Chondrocyte (in vitro differentiated cells): ENCODE results near the gene PANK4. TPM values are rescaled to one million over a fixed set of nuclear protein-coding genes. Genes with fewer than 3 reads are reported as not detected.
"Not testable (repeated sequence)": the region's sequence is repeated elsewhere in the genome, so short reads cannot be mapped to it uniquely, and the experiment has no call there.

ENCODE experiments used
- DNase-seq: peaks from one replicate; pipeline ENCODE4 v3.0.0; 2021; ENCODE audit warnings: mixed read lengths, low spot score
- H3K27ac Mint-ChIP-seq: one replicate; pipeline ENCODE4 v1.8.0; 2021; ENCODE audit warnings: mild to moderate bottlenecking, moderate library complexity, mixed read lengths; ENCODE audit not compliant: unreplicated experiment
- H3K27me3 Mint-ChIP-seq: 2 replicates; pipeline ENCODE4 v1.8.0; 2021; ENCODE audit warnings: low read depth, mixed read lengths
- H3K36me3 Mint-ChIP-seq: 2 replicates; pipeline ENCODE4 v1.8.0; 2021; ENCODE audit warnings: low read depth, mixed read lengths
- H3K4me1 Mint-ChIP-seq: 2 replicates; pipeline ENCODE4 v1.8.0; 2021; ENCODE audit warnings: low read depth, mild to moderate bottlenecking, mixed read lengths
- H3K4me3 Mint-ChIP-seq: one replicate; pipeline ENCODE4 v1.8.0; 2021; ENCODE audit warnings: mild to moderate bottlenecking, moderate library complexity, mixed read lengths; ENCODE audit not compliant: unreplicated experiment
- H3K9me3 Mint-ChIP-seq: 2 replicates; pipeline ENCODE4 v1.8.0; 2021; ENCODE audit warnings: low read depth, mixed read lengths
- total RNA-seq: library from RNA; stranded (reverse); gene quantifications from 3 replicates; pipeline ENCODE4 v1.2.1, GENCODE V29; 2021
- TF ChIP-seq, protein P1 (sequence below): fragments of 200-600 bp; sonication (generic); IDR thresholded peaks from 2 replicates; pipeline ENCODE4 v1.5.0; 2021; ENCODE audit warnings: antibody characterized with exemption, mild to moderate bottlenecking, moderate library complexity

PANK4 gene
- total RNA-seq, 1 donor from 2014 or later = 19.6 TPM

DNA sequence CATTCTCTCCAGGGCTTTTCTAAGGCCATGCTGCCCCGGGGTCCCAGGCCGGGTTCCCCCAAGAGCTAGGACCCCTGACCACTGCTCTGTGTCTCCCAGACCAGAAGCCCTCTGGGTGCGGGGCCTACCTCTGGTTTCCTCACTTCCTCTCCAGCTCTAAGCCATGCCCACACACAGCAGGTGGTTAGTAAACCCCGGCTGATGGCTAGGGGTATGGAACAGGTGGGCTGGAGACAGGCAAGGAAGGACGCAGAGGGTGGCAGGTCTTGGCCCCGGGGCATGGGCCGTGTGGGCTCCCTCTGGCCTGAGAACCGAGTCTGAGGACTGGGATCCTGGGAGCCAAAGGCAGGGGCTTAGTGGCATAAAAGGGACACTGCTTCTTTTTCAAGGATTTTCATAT, 66.2 kb downstream of the PANK4 start:
- DNase-seq = no peak
- H3K4me1 Mint-ChIP-seq = peaks cover 3% of the 10 kb centered on the region
- no peak overlapping the region for H3K4me3 Mint-ChIP-seq
- TF ChIP-seq, protein P1, sequence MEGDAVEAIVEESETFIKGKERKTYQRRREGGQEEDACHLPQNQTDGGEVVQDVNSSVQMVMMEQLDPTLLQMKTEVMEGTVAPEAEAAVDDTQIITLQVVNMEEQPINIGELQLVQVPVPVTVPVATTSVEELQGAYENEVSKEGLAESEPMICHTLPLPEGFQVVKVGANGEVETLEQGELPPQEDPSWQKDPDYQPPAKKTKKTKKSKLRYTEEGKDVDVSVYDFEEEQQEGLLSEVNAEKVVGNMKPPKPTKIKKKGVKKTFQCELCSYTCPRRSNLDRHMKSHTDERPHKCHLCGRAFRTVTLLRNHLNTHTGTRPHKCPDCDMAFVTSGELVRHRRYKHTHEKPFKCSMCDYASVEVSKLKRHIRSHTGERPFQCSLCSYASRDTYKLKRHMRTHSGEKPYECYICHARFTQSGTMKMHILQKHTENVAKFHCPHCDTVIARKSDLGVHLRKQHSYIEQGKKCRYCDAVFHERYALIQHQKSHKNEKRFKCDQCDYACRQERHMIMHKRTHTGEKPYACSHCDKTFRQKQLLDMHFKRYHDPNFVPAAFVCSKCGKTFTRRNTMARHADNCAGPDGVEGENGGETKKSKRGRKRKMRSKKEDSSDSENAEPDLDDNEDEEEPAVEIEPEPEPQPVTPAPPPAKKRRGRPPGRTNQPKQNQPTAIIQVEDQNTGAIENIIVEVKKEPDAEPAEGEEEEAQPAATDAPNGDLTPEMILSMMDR = no peak
- H3K9me3 Mint-ChIP-seq = no peaks in the 10 kb centered on the region
- H3K27me3 Mint-ChIP-seq = peaks cover 8% of the 10 kb centered on the region
- no peak overlapping the region for H3K27ac Mint-ChIP-seq
- no peaks in the 10 kb centered on the region for H3K36me3 Mint-ChIP-seq

DNA sequence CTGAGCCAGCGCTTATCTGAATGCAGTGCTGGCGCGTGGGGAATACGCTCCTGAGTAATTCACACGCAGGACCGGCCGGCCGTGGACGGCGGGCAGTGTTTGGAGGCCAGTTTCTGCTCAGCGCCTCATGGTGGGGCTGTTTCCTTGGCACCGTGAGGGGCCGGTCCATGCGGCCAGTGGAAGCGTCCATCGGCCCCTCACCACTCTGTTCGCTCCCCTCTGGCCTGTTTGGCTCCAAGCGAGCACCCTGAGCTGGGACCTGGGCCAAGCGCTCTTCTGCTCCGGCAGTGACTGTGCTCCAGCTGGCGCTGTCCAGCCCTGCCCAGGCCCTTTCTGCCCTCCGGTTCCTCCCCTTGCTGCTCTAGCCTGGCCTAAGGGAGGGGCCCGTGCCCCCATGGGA, 66.6 kb downstream of the PANK4 start:
- no peaks in the 10 kb centered on the region for H3K36me3 Mint-ChIP-seq
- no peak for DNase-seq

DNA sequence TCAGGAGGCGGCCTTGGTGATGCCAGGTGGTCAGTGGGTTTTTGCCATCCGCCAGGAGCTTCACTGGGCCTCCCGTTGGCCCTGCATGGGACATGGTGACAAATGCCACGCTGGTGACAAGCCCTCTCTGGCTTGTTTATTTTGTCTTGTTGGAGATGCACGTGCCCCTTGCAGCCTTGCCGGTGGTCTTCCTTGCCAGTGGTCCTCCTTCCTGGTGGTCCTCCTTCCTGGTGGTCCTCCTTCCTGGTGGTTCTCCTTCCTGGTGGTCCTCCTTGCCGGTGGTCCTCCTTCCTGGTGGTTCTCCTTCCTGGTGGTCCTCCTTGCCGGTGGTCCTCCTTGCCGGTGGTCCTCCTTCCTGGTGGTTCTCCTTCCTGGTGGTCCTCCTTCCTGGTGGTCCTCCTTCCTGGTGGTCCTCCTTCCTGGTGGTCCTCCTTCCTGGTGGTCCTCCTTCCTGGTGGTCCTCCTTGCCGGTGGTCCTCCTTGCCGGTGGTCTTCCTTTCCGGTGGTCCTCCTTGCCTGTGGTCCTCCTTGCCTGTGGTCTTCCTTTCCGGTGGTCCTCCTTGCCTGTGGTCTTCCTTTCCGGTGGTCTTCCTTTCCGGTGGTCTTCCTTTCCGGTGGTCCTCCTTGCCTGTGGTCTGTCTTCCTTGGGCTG, 67.2 kb downstream of the PANK4 start:
- H3K9me3 Mint-ChIP-seq, H3K27ac Mint-ChIP-seq, H3K4me3 Mint-ChIP-seq: not testable (repeated sequence)

More for the DNA sequence above, 66.6 kb downstream of the PANK4 start:
- Mint-ChIP-seq H3K4me1 (peaks cover 3% of the 10 kb centered on the region), H3K27ac (no peak overlapping the region), H3K9me3 (no peaks in the 10 kb centered on the region), H3K27me3 (peaks cover 8% of the 10 kb centered on the region), H3K4me3 (no peak overlapping the region)
- TF ChIP-seq, protein P1 = peak; percentile 28

DNA sequence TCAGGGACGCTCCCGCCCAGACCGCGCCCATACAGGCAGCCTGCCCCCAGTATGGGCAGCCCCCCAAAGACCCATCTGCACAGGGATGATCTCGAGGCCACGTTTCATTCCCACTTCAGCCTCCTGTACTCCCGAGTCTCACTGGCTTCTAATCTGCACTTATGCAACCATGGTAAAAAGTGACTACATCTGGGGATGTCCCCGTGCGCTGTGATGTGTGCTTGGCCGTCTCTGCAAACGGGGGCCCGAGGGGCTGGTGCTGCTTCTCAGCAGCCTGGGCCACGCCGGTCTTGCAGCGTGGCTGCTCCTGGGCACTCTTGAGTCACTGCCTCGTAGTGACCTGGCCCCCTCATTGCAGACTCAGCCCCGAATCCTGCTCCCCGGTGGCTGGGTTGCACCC, 67.7 kb downstream of the PANK4 start:
- Mint-ChIP-seq H3K36me3 (no peaks in the 10 kb centered on the region), H3K27ac (no peak overlapping the region), H3K4me3 (no peak overlapping the region), H3K9me3 (no peaks in the 10 kb centered on the region), H3K4me1 (peaks cover 3% of the 10 kb centered on the region), H3K27me3 (peaks cover 6% of the 10 kb centered on the region)
- TF ChIP-seq, protein P1 = no peak
- no peak for DNase-seq

More for the DNA sequence above, 67.2 kb downstream of the PANK4 start:
- not testable (repeated sequence) for H3K36me3 Mint-ChIP-seq, H3K4me1 Mint-ChIP-seq, DNase-seq, H3K27me3 Mint-ChIP-seq

Other genes starting within 250 kb of the PANK4 start
- gene MORN1, start 135.0 kb downstream of the PANK4 start, total RNA-seq = 6.7 to 10.0 TPM (median 8.1 TPM) in 3 replicates
- gene RER1, start 134.8 kb downstream of the PANK4 start, total RNA-seq = 158 to 177 TPM (median 175 TPM) in 3 replicates
- 20.6 to 33.0 TPM (median 23.4 TPM) in 3 replicates for gene PEX10, start 114.0 kb downstream of the PANK4 start, total RNA-seq
- 2.4 to 3.4 TPM (median 3.2 TPM) in 3 replicates for gene PLCH2, start 50.3 kb downstream of the PANK4 start, total RNA-seq
- gene HES5, start 3.7 kb upstream of the PANK4 start, total RNA-seq = not detected in 3 replicates
- 0.95 to 2.5 TPM (median 1.1 TPM) in 3 replicates for gene TNFRSF14, start 29.8 kb upstream of the PANK4 start, total RNA-seq
- gene PRXL2B, start 60.2 kb upstream of the PANK4 start, total RNA-seq = 20.4 to 25.6 TPM (median 22.4 TPM) in 3 replicates
- 0.62 to 0.92 TPM in 2 of 3 replicates, not detected in the other for gene MMEL1, start 106.4 kb upstream of the PANK4 start, total RNA-seq